Nephron progenitor cell (in vitro differentiated cells): Measurements from ENCODE around the gene AMMECR1.
"Not testable (repeated sequence)": the region's sequence is repeated elsewhere in the genome, so short reads cannot be mapped to it uniquely, and the experiment has no call there.

Experiments
- DNase-seq: peaks from one replicate; pipeline ENCODE4 v3.0.0; 2021
- H3K27ac Mint-ChIP-seq: 2 replicates; pipeline ENCODE4 v1.8.0; 2021; ENCODE audit warnings: mild to moderate bottlenecking, moderate library complexity, mixed read lengths
- H3K27me3 Mint-ChIP-seq: 2 replicates; pipeline ENCODE4 v1.8.0; 2021; ENCODE audit warnings: mild to moderate bottlenecking, low read depth, mixed read lengths; ENCODE audit not compliant: poor library complexity
- H3K36me3 Mint-ChIP-seq: 2 replicates; pipeline ENCODE4 v1.8.0; 2021; ENCODE audit warnings: low read depth, mixed read lengths
- H3K4me1 Mint-ChIP-seq: 2 replicates; pipeline ENCODE4 v1.8.0; 2021; ENCODE audit warnings: mixed read lengths
- H3K4me3 Mint-ChIP-seq: 2 replicates; pipeline ENCODE4 v1.8.0; 2021; ENCODE audit warnings: mild to moderate bottlenecking, moderate library complexity, mixed read lengths
- H3K9me3 Mint-ChIP-seq: 2 replicates; pipeline ENCODE4 v1.8.0; 2021; ENCODE audit warnings: mild to moderate bottlenecking, moderate library complexity, mixed read lengths
- TF ChIP-seq, protein P1 (sequence below): fragments of 200-600 bp; sonication (generic); IDR thresholded peaks from 2 replicates; pipeline ENCODE4 v1.5.0; 2021; ENCODE audit warnings: antibody characterized with exemption

AMMECR1 gene

DNA sequence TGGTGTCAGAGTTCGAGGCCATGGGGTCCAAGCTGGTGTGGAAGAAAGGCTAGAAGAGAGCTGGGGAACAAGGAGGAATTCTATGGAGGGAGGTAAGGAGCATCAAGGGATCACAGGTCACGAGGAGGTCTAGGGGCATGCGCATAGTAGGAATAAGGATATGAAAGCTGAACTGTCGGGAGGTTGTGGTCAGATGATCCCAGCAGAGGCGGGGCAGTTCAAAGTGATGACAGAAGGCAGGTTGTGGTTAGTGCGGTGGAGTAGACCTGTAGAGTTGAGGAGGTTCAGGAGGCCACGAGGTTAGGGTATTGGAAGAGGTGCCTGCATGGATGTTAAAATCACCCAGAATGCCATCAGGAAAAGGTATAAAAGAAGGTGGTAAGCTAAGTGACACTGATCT lies 158.7 kb downstream of the AMMECR1 start:
- Mint-ChIP-seq H3K27me3 (no peaks in the 10 kb centered on the region), H3K4me1 (peaks cover 10% of the 10 kb centered on the region)

DNA sequence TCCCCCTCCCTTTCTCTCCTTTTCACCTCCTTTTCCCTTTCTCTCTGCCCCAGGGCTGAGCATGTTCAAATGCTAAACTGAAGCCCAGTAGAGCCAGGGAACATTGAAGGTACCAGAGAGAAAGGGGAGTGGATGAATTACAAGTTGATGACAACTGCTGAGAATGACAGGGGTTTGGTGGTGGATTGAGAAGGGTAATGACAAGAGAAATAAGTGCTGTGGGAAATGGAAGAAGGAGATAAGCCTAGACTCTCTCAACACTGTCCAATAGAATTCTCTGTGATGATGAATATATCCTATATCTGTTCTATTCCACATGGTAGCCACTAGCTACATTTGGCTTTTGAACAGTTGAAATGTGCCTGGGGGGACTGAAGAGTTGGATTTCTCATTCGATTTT lies 160.4 kb downstream of the AMMECR1 start:
- H3K9me3 Mint-ChIP-seq = no peaks in the 10 kb centered on the region
- peaks cover 20% of the 10 kb centered on the region for H3K36me3 Mint-ChIP-seq
- H3K4me1 Mint-ChIP-seq = peaks cover 10% of the 10 kb centered on the region
- H3K27ac Mint-ChIP-seq = no peak overlapping the region
- DNase-seq = no peak
- TF ChIP-seq, protein P1, sequence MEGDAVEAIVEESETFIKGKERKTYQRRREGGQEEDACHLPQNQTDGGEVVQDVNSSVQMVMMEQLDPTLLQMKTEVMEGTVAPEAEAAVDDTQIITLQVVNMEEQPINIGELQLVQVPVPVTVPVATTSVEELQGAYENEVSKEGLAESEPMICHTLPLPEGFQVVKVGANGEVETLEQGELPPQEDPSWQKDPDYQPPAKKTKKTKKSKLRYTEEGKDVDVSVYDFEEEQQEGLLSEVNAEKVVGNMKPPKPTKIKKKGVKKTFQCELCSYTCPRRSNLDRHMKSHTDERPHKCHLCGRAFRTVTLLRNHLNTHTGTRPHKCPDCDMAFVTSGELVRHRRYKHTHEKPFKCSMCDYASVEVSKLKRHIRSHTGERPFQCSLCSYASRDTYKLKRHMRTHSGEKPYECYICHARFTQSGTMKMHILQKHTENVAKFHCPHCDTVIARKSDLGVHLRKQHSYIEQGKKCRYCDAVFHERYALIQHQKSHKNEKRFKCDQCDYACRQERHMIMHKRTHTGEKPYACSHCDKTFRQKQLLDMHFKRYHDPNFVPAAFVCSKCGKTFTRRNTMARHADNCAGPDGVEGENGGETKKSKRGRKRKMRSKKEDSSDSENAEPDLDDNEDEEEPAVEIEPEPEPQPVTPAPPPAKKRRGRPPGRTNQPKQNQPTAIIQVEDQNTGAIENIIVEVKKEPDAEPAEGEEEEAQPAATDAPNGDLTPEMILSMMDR = no peak
- no peak overlapping the region for H3K4me3 Mint-ChIP-seq
- H3K27me3 Mint-ChIP-seq = no peaks in the 10 kb centered on the region

More for the DNA sequence above, 158.7 kb downstream of the AMMECR1 start:
- H3K36me3 Mint-ChIP-seq = peaks cover 20% of the 10 kb centered on the region
- peak overlapping the region; percentile 61 for H3K27ac Mint-ChIP-seq
- H3K9me3 Mint-ChIP-seq = no peaks in the 10 kb centered on the region
- no peak overlapping the region for H3K4me3 Mint-ChIP-seq
- DNase-seq = no peak
- TF ChIP-seq, protein P1 = no peak

DNA sequence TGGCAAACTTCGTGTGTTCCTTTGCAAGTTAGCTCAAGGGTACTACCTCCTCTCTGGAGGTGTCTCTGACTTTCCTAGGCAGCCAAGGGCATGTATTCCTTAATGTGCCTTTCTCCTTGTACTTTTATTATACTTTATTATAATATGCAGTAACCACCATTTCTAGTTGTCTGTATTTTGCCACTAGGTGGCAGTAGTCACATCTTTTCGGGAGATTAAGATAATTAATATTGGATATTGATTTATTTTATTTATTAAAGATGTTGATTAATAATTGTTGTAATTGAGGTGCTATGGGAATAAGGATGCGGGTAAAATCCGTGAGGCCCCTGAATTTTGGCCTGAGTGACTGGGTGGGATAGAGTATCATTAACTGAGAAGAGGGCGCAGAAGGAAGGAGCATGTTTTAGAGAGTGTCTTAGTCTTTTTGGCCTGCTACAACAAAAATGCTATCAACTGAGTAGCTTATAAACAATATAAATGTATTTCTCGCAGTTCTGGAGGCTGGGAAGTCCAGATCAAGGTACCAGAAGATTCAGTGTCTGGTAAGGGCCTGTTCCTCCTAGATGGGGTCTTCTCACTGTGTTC lies 161.6 kb downstream of the AMMECR1 start:
- Mint-ChIP-seq H3K9me3 (no peaks in the 10 kb centered on the region), H3K4me1 (peaks cover 10% of the 10 kb centered on the region), H3K4me3 (no peak overlapping the region), H3K27ac (no peak overlapping the region), H3K27me3 (no peaks in the 10 kb centered on the region), H3K36me3 (peaks cover 20% of the 10 kb centered on the region)
- TF ChIP-seq, protein P1 = peak; percentile 50
- no peak for DNase-seq

DNA sequence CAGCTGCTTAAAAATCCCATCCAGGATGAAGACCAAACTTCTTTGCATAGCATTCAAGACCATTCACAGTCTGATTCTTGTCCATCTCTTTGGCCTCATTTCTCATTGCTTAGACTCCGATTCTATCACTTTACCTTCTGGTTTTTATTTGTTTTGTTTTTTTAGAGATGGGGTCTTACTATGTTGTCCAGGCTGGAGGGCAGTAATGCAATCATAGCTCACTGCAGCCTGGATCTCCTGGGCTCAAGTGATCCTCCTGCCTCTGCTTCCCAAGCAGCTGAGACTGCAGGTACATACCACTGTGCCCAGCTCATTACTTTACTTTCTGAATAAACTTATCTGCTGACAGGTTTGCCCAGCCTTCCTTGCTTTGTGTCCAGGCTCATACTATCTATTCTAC lies 162.1 kb downstream of the AMMECR1 start:
- peaks cover 10% of the 10 kb centered on the region for H3K4me1 Mint-ChIP-seq
- no peak for DNase-seq
- TF ChIP-seq, protein P1 = no peak
- no peak overlapping the region for H3K27ac Mint-ChIP-seq
- H3K4me3 Mint-ChIP-seq = no peak overlapping the region
- peaks cover 20% of the 10 kb centered on the region for H3K36me3 Mint-ChIP-seq
- no peaks in the 10 kb centered on the region for H3K27me3 Mint-ChIP-seq
- no peaks in the 10 kb centered on the region for H3K9me3 Mint-ChIP-seq

DNA sequence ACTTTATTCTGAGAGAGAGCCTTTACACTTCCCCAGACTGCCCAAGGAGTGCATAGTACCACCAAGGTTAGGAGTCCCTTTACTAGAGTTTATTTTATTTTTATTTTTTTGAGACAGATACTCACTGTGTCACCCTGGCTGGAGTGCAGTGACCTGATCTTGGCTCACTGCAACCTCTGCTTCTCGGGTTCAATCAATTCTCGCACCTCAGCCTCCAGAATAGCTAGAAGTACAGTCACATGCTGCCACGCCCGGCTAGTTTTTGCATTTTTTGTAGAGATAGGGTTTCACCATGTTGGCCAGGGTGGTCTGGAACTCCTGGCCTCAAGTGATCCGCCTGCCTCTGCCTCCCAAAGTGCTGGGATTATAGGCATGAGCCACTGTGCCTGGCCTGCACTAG lies 163.6 kb downstream of the AMMECR1 start:
- DNase-seq, H3K4me3 Mint-ChIP-seq, H3K4me1 Mint-ChIP-seq, H3K9me3 Mint-ChIP-seq, H3K27me3 Mint-ChIP-seq, H3K27ac Mint-ChIP-seq: not testable (repeated sequence)
- peaks cover 26% of the 10 kb centered on the region for H3K36me3 Mint-ChIP-seq

DNA sequence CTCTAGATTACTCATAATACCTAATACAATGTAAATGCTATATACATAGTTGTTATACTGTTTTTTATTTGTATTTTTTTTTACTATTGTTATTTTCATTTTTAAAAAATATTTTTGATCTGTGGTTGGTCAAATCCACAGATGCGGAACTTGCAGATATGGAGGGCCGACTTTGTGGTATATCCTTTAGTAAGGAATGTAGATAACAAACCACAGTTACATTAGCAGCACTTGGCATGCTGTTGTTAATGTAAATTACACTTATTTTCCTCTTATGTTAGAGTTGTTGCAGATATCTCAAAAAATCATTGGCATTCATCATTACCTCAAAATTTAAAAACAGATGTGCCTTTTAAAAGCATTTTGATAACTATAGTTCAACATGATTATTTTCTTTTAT lies 164.0 kb downstream of the AMMECR1 start:
- H3K4me1 Mint-ChIP-seq = peaks cover under 1% of the 10 kb centered on the region
- H3K9me3 Mint-ChIP-seq = no peaks in the 10 kb centered on the region
- DNase-seq = no peak
- no peak overlapping the region for H3K4me3 Mint-ChIP-seq
- H3K27me3 Mint-ChIP-seq = no peaks in the 10 kb centered on the region
- TF ChIP-seq, protein P1 = no peak
- H3K36me3 Mint-ChIP-seq = peaks cover 28% of the 10 kb centered on the region
- H3K27ac Mint-ChIP-seq = no peak overlapping the region
